ENCODE data around the gene EPHA2. TPM values are rescaled to one million over a fixed set of nuclear protein-coding genes. Genes with fewer than 3 reads are reported as not detected.

EPHA2 gene
- total and polyA plus RNA-seq, 12 donors: 0.83 to 49.5 (median 14.8) TPM

GRCh38 chr1:16158993-16159831 is 3.3 kb upstream of the EPHA2 start:
- H3K36me3 ChIP-seq (replicated peaks in 1 of 2): no peaks in the 10 kb centered on the region
- TF ChIP-seq CTCF (IDR thresholded peaks at IDR 0.05): no peak
- no peak for TF ChIP-seq POLR2A (IDR thresholded peaks at IDR 0.05)
- H3K9me3 ChIP-seq (replicated peaks in 1 of 3): no peaks in the 10 kb centered on the region
- 82 to 86% (median 83%) methylated on average over 13 to 16 of the region's 16 CpGs for WGBS, 4 donors
- intact Hi-C loops (cut with DNase I): no loop called here
- no peak for DNase-seq
- H3K27me3 ChIP-seq: no peaks in the 10 kb centered on the region
- peaks cover 7 to 10% of the 10 kb centered on the region in 2 donors for H3K4me1 ChIP-seq (replicated peaks in 1 of 2)
- no peak overlapping the region for H3K27ac ChIP-seq
- H3K4me3 ChIP-seq: no peak overlapping the region

- Histone ChIP-seq H3K27me3 (no peaks in the 10 kb centered on the region), H3K27ac (no peak overlapping the region), H3K36me3 (replicated peaks in 1 of 2) (no peaks in the 10 kb centered on the region), H3K9me3 (replicated peaks in 1 of 3) (no peaks in the 10 kb centered on the region), H3K4me3 (no peak overlapping the region), H3K4me1 (replicated peaks in 1 of 2) (peaks cover 14 to 20% of the 10 kb centered on the region in 2 donors)
- TF ChIP-seq POLR2A (IDR thresholded peaks at IDR 0.05) (no peak), CTCF (IDR thresholded peaks at IDR 0.05) (no peak)
- WGBS, 4 donors: 69 to 84% (median 78%) methylated on average over 5 of the region's 5 CpGs
- no peak for DNase-seq
- intact Hi-C loops (cut with DNase I): no loop called here
Measured at GRCh38 chr1:16158025-16158424, 2.2 kb upstream of the EPHA2 start.

GRCh38 chr1:16156848-16157495 is 1.1 kb upstream of the EPHA2 start:
- no peaks in the 10 kb centered on the region for H3K27me3 ChIP-seq
- peaks cover 18 to 28% of the 10 kb centered on the region in 2 donors for H3K4me1 ChIP-seq (replicated peaks in 1 of 2)
- peak in 2 of 7 donors; percentile 42 to 71 for DNase-seq
- TF ChIP-seq CTCF (IDR thresholded peaks at IDR 0.05) (no peak), POLR2A (IDR thresholded peaks at IDR 0.05) (no peak)
- H3K4me3 ChIP-seq: no peak overlapping the region
- H3K27ac ChIP-seq: peak overlapping the region in 3 of 5 donors; percentile 84 to 93 (median 88)
- no peaks in the 10 kb centered on the region for H3K9me3 ChIP-seq (replicated peaks in 1 of 3)
- H3K36me3 ChIP-seq (replicated peaks in 1 of 2): no peaks in the 10 kb centered on the region
- intact Hi-C loops (cut with DNase I): no loop called here
- WGBS, 4 donors: 77 to 88% (median 87%) methylated on average over 9 to 13 of the region's 13 CpGs

DNA sequence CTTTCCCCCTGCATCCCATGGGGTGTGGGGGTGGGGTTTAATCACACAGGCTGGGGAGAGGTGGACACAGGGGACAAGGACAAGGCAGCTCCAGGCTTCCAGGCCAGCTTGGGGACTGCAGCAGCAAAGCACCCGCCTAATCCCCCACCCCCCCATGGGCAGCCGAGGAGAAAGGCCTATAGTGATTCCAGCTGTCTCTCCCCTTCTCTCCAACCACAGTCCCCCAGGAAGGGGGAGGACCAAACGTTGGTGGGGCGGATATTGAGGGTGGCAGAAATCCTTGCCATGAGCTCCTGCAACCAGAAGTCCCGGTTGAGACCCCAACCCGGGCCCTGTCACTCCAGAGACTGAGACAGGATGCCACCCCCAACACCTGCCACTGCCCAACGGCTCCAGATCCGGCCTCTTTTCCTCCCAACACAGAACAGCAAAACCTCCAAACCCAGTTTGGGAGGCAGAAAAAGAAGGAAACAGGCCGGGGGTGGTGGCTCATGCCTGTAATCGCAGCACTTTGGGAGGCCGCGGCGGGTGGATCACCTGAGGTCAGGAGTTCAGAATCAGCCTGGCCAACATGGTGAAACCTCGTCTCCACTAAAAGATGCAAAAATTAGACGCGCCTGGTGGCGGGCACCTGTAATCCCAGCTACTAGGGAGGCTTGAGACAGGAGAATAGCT is 1.7 kb downstream of the EPHA2 start:
- intact Hi-C loops (cut with DNase I): no loop called here
- peak in 1 of 7 donors; percentile 43 for DNase-seq
- Histone ChIP-seq H3K27me3 (no peaks in the 10 kb centered on the region), H3K36me3 (replicated peaks in 1 of 2) (peaks cover 0 to 14% of the 10 kb centered on the region in 2 donors), H3K9me3 (replicated peaks in 1 of 3) (no peaks in the 10 kb centered on the region), H3K4me3 (peak overlapping the region in 2 of 4 donors; percentile 46 to 73), H3K27ac (peak overlapping the region in 4 of 5 donors; percentile 37 to 93 (median 85)), H3K4me1 (replicated peaks in 1 of 2) (peaks cover 34 to 43% of the 10 kb centered on the region in 2 donors)
- no peak for TF ChIP-seq CTCF (IDR thresholded peaks at IDR 0.05)
- 26 to 45% (median 33%) methylated on average over 13 to 17 of the region's 17 CpGs for WGBS, 4 donors

All from adrenal gland (tissue), 12 donors.